ENCODE results near the gene FCHSD2.

The FCHSD2 gene

DNA sequence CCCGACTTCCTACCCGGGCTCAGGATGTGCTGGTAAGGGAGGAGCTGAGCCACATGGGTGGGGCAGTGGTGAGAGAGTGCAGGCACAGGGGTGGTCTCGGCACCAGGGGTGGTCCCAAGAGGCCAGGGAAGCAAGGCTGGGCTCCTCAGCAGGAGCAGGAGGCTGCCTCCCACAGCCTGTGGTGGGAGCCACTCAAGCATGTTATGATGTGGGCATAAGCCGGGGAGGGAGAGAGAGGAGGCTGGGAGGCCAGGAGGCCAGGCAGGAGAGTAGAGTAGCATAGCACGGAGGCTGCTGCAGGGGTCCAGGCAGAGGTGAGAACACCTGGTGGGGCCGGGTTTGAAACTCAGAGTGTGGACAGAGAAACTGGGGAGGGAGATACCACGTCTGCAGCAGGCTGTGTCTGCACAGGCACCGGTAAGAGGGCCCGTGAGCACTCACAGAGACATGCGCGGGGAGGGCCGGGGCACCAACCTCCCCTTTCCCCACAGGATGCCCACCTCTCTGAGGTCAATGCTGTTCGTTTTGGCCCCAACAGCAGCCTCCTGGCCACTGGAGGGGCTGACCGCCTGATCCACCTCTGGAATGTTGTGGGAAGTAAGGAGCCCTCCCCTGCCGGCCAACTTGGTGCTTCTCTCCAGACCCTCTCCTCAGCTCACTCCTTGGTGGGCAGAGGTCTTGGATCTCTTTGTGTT, 317.2 kb downstream of the FCHSD2 start:
- CTCF ChIA-PET: interaction anchor here (0.8 to 2.8 kb wide), 5 partner anchors 12 to 360 kb away, joined by 4 to 15 read pairs (median 5); partner anchors contain the start of gene STARD10

DNA sequence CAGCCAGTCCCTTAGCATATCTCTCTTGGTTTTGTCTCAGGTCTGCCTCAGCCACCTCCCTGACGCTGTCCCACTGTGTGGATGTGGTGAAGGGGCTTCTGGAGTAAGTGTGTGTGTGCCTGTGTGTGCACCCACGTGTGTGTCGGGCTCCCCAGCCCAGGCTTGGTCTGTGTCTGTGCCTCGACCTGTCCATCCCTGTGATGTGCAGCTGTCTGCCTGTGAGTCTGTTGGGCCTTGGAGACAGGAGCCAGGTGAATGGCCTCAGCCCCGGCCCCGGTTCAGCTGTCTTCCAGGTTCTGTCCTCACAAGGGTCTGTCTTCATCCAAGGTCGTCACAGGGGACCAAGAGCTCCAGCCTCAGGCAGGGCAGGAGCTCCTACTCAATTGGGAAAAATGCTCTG, 318.1 kb downstream of the FCHSD2 start:
- DNase-seq (ENCODE audit: extremely low spot score): no peak
- ChIA-PET CTCF (interaction anchor here (0.8 to 2.8 kb wide), 3 partner anchors 12 to 361 kb away, joined by 4 to 15 read pairs (median 5); no protein-coding TSS in a partner anchor), POLR2A (interaction anchor here (1.4 kb wide), 1 partner anchor 11 kb away, joined by 3 read pairs; no protein-coding TSS in a partner anchor)
- TF ChIP-seq, protein P1, sequence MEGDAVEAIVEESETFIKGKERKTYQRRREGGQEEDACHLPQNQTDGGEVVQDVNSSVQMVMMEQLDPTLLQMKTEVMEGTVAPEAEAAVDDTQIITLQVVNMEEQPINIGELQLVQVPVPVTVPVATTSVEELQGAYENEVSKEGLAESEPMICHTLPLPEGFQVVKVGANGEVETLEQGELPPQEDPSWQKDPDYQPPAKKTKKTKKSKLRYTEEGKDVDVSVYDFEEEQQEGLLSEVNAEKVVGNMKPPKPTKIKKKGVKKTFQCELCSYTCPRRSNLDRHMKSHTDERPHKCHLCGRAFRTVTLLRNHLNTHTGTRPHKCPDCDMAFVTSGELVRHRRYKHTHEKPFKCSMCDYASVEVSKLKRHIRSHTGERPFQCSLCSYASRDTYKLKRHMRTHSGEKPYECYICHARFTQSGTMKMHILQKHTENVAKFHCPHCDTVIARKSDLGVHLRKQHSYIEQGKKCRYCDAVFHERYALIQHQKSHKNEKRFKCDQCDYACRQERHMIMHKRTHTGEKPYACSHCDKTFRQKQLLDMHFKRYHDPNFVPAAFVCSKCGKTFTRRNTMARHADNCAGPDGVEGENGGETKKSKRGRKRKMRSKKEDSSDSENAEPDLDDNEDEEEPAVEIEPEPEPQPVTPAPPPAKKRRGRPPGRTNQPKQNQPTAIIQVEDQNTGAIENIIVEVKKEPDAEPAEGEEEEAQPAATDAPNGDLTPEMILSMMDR (IDR thresholded peaks at IDR 0.05; ENCODE audit: control extremely low read depth, extremely low read depth, low read depth, missing control alignments): no peak

More for the DNA sequence above, 317.2 kb downstream of the FCHSD2 start:
- POLR2A ChIA-PET: interaction anchor here (1.2 to 1.4 kb wide), 2 partner anchors 9 to 12 kb away, joined by 3 read pairs; no protein-coding TSS in a partner anchor
- DNase-seq (ENCODE audit: extremely low spot score): no peak
- TF ChIP-seq, protein P1 (IDR thresholded peaks at IDR 0.05; ENCODE audit: control extremely low read depth, extremely low read depth, low read depth, missing control alignments): no peak

DNA sequence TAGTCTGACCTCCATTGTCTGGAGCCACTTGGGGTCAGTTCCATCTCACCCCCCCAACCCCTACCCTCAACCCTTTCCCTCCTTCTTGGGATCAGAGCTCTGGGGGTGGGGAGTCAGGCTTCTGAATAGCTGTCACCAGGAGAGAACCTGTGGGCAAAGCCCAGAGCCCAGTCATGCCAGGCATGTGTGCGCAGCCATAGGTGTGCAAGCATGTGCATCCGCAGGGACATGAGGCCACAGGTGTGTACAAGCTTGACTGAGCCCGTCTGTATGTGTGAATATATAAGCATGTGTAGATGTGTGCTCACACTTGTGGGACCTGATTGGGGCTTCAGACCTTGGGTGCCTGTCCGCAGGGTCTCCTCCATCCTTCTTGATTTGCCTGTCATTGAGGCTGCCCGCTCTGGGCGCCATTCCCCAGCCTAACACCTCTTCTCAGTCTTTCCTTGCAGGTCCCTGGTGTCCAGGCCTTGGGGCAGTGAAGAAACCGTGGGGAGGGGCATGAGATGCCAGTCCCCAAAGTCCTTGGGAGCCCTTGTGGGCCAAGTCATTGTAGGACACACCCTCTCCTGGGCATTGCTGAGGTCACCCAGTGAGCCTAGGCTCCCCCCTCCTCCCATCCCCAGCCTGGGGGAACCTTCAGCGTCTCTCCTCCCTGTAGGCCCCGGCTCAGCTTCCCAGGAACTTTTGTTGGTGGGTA, 318.9 kb downstream of the FCHSD2 start:
- CTCF ChIA-PET: interaction anchor here (0.8 to 2.8 kb wide), 9 partner anchors 8 to 466 kb away, joined by 3 to 15 read pairs (median 4); partner anchors contain the start of gene STARD10
- POLR2A ChIA-PET: interaction anchor here (1.4 kb wide), 1 partner anchor 10 kb away, joined by 3 read pairs; no protein-coding TSS in a partner anchor
- DNase-seq (ENCODE audit: extremely low spot score): no peak
- TF ChIP-seq, protein P1 (IDR thresholded peaks at IDR 0.05; ENCODE audit: control extremely low read depth, extremely low read depth, low read depth, missing control alignments): no peak

DNA sequence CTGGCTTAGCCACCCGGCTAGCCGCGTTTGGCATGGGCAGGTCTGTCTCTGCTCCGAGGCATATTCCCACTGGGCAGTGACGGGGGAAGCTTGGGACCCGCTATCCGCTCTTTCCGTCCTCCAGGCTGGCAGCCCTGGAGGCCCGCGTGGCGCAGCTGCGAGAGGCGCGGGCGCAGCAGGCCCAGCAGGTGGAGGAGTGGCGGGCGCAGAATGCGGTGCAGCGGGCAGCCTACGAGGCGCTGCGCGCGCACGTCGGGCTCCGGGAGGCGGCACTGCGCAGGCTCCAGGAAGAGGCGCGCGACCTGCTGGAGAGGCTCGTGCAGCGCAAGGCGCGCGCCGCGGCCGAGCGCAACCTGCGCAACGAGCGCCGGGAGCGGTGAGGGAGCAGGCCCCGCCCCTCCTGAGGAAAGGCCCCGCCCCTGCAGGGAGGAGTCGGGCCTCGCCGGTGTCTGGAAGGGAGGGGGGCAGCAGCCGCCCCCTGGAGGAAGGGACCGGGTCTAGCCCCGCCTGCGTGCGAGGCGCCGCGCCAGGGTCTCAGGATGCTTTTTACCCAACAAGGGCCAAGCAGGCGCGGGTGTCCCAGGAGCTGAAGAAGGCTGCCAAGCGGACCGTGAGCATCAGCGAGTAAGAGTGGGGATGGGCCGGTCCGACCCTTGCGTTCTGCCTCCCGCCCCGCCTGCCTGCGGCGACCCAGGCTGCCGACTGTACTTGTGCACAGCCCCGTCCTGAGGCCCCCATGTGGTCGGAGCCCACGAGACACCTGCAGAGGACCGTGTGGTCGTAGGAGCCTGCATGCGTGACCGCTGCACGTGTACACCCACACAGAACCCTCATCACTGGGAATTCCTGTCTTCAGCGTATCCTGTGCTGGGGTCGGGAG, 320.0 kb downstream of the FCHSD2 start:
- ChIA-PET CTCF (interaction anchor here (0.8 to 2.8 kb wide), 10 partner anchors 9 to 467 kb away, joined by 3 to 15 read pairs (median 4); partner anchors contain the start of gene STARD10), POLR2A (interaction anchor here (0.7 to 1.1 kb wide), 2 partner anchors 8 to 9 kb away, joined by 3 read pairs; no protein-coding TSS in a partner anchor)
- peak; percentile 90 for DNase-seq (ENCODE audit: extremely low spot score)
- TF ChIP-seq, protein P1 (IDR thresholded peaks at IDR 0.05; ENCODE audit: control extremely low read depth, extremely low read depth, low read depth, missing control alignments): no peak

DNA sequence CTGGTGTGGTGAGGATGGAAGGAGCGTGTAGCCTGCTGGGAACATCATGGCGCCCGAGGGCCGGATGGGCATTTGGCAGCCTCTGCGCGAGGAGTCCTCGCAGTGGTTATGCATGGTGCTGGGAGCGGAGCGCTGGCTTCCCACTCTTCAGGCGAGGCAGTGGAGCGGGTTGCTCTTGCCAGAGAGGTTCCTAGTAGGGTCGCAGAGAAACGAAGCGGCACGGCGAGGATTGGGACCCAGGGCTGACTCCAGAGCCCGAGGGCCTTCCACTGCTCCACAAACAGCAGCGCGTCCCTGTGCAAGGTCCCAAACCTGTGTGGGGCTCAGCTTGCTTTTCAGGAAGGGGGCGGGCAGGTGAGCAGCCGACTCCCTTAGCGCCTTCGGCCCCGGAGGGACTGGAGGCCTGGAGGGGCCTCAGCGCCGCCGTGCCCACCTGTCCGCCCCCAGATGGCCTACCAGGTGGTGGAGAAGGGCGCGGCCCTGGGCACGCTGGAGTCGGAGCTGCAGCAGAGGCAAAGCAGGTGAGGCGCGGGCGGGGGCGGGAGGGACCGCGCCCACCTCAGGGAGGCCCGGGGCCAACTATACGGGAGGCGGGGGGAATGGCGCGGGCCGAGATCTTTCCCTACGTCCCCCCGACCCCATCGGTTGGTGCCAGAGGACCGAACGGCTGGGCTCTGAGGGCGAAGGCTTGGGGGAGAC, 320.7 kb downstream of the FCHSD2 start:
- TF ChIP-seq, protein P1 (IDR thresholded peaks at IDR 0.05; ENCODE audit: control extremely low read depth, extremely low read depth, low read depth, missing control alignments): no peak
- ChIA-PET CTCF (interaction anchor here (1.2 kb wide), 1 partner anchor 61 kb away, joined by 3 read pairs; no protein-coding TSS in a partner anchor), POLR2A (interaction anchor here (0.7 kb wide), 1 partner anchor 9 kb away, joined by 3 read pairs; no protein-coding TSS in a partner anchor)
- DNase-seq (ENCODE audit: extremely low spot score): no peak

Data from GM10248 (cell line).